Measurements from ENCODE around the gene PBX1.

- TF ChIP-seq, protein P1, sequence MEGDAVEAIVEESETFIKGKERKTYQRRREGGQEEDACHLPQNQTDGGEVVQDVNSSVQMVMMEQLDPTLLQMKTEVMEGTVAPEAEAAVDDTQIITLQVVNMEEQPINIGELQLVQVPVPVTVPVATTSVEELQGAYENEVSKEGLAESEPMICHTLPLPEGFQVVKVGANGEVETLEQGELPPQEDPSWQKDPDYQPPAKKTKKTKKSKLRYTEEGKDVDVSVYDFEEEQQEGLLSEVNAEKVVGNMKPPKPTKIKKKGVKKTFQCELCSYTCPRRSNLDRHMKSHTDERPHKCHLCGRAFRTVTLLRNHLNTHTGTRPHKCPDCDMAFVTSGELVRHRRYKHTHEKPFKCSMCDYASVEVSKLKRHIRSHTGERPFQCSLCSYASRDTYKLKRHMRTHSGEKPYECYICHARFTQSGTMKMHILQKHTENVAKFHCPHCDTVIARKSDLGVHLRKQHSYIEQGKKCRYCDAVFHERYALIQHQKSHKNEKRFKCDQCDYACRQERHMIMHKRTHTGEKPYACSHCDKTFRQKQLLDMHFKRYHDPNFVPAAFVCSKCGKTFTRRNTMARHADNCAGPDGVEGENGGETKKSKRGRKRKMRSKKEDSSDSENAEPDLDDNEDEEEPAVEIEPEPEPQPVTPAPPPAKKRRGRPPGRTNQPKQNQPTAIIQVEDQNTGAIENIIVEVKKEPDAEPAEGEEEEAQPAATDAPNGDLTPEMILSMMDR (IDR thresholded peaks at IDR 0.05; ENCODE audit: borderline replicate concordance, extremely low read depth, low read length, poor library complexity, severe bottlenecking) = no peak
- no peak for TF ChIP-seq EZH2 (IDR thresholded peaks at IDR 0.05; ENCODE audit: borderline replicate concordance, low read depth, low read length, severe bottlenecking)
These were observed 63.3 kb downstream of the PBX1 start for GRCh38 chr1:164622068-164622845.

Measured in DND-41 (cell line).